A549 (cell line): ENCODE data around the gene ADCY4. TPM values are rescaled to one million over a fixed set of nuclear protein-coding genes. Genes with fewer than 3 reads are reported as not detected.

Experiments used
- ATAC-seq, 2 experiments: fragments of 200-7000 bp in 1 of 2; fragments of >200 bp in 1 of 2; cut with Nextera tagmentation in 1 of 2; cut with Tn5 transposase in 1 of 2; 3 replicates each; pipeline versions ENCODE4 v1.8.0 to v1.9.1; 2018 to 2020; ENCODE audit warnings: mild to moderate bottlenecking in 1 of 2, moderate library complexity in 1 of 2
- CTCF ChIA-PET: fragments of 300-600 bp; sonication (Branson Sonifier 250); formaldehyde crosslinking; extraction: SDS; loops from one replicate; lab custom pipeline; 2021; ENCODE audit warnings: antibody characterized with exemption, inconsistent platforms; lab: Yijun Ruan, JAX
- POLR2A ChIA-PET: fragments of 350-600 bp; formaldehyde crosslinking; extraction: SDS; loops from one replicate; lab custom pipeline; 2021; ENCODE audit warnings: antibody characterized with exemption, inconsistent platforms; lab: Yijun Ruan, JAX
- DNase-seq, 2 experiments: peaks; one replicate each; pipeline versions ENCODE4 v3.0.0 to v3.0.0-alpha.2; 2011 to 2016; ENCODE audit warnings: low read depth in 1 of 2, low spot score in 1 of 2
- FAIRE-seq: peaks from 2 replicates; lab custom pipeline; 2011; peaks lifted over from hg19 to GRCh38; lab: Jason Lieb, UNC
- H3K27ac ChIP-seq, 2 experiments: fragments of >200 bp; sonication (Bioruptor Twin); formaldehyde crosslinking; 3 replicates each; pipeline ENCODE4 v1.5.1; 2016 to 2017
- H3K4me1 ChIP-seq: fragments of >200 bp; sonication (Bioruptor Twin); formaldehyde crosslinking; 3 replicates; pipeline ENCODE4 v1.6.1; 2016
- H3K4me2 ChIP-seq: fragments of >200 bp; sonication (Bioruptor Twin); formaldehyde crosslinking; 3 replicates; pipeline ENCODE4 v1.6.1; 2016
- H3K4me3 ChIP-seq: fragments of >200 bp; sonication (Bioruptor Twin); formaldehyde crosslinking; 3 replicates; pipeline ENCODE4 v1.5.1; 2016
- H3K9me3 ChIP-seq: fragments of >200 bp; sonication (Bioruptor Twin); formaldehyde crosslinking; 3 replicates; pipeline ENCODE4 v1.6.1; 2016
- ATOH8 ChIP-seq: fragments of 250-450 bp; sonication (Bioruptor Pico); IDR thresholded peaks from 2 replicates; pipeline ENCODE4 v1.5.0; 2020; ENCODE audit warnings: low read depth, mild to moderate bottlenecking, moderate library complexity
- BCL3 ChIP-seq: fragments of >200 bp; sonication (Bioruptor Twin); formaldehyde crosslinking; IDR thresholded peaks from 3 replicates; pipeline ENCODE4 v1.6.1; 2016
- BHLHE40 ChIP-seq: IDR thresholded peaks from 2 replicates; pipeline ENCODE4 v1.6.1; 2012; ENCODE audit warnings: low read depth, low read length, inconsistent platforms
- CBX8 ChIP-seq: fragments of 200-600 bp; sonication (generic); IDR thresholded peaks from 2 replicates; pipeline ENCODE4 v1.6.1; 2016
- CHD2 ChIP-seq: fragments of 150-350 bp; IDR thresholded peaks from 2 replicates; pipeline ENCODE4 v1.6.1; 2014; ENCODE audit warnings: low read length; ENCODE audit not compliant: partially characterized antibody
- CHD4 ChIP-seq: fragments of 200-600 bp; sonication (generic); IDR thresholded peaks from 2 replicates; pipeline ENCODE4 v1.6.1; 2016; ENCODE audit warnings: antibody characterized with exemption, mild to moderate bottlenecking, borderline replicate concordance
- EHMT2 ChIP-seq: fragments of 200-600 bp; sonication (generic); IDR thresholded peaks from 2 replicates; pipeline ENCODE4 v1.6.1; 2016; ENCODE audit warnings: antibody characterized with exemption, low read depth, mild to moderate bottlenecking, moderate library complexity
- FOSB ChIP-seq: fragments of 250-450 bp; sonication (Bioruptor Pico); IDR thresholded peaks from 2 replicates; pipeline ENCODE4 v1.5.0; 2020; ENCODE audit warnings: mild to moderate bottlenecking, moderate library complexity
- FOXS1 ChIP-seq: fragments of 250-450 bp; sonication (Bioruptor Pico); IDR thresholded peaks from 2 replicates; pipeline ENCODE4 v1.5.0; 2020; ENCODE audit warnings: mild to moderate bottlenecking, moderate library complexity
- GATA3 ChIP-seq: IDR thresholded peaks from 2 replicates; pipeline ENCODE4 v1.6.1; 2012; ENCODE audit warnings: borderline replicate concordance
- HOXA7 ChIP-seq: fragments of 250-450 bp; sonication (Bioruptor Pico); IDR thresholded peaks from 2 replicates; pipeline ENCODE4 v1.5.0; 2020; ENCODE audit warnings: mild to moderate bottlenecking, moderate library complexity
- HOXB5 ChIP-seq: fragments of 250-450 bp; sonication (Bioruptor Pico); IDR thresholded peaks from 2 replicates; pipeline ENCODE4 v1.5.0; 2020; ENCODE audit warnings: mild to moderate bottlenecking, moderate library complexity
- MAFK ChIP-seq: fragments of 450-650 bp; IDR thresholded peaks from 2 replicates; pipeline ENCODE4 v1.6.1; 2014; ENCODE audit not compliant: partially characterized antibody
- MYC ChIP-seq: IDR thresholded peaks from 2 replicates; pipeline ENCODE4 v1.6.1; 2012; ENCODE audit warnings: mild to moderate bottlenecking, inconsistent platforms, low read length, improper control_type of control experiment, borderline replicate concordance
- PBX3 ChIP-seq: IDR thresholded peaks from 2 replicates; pipeline ENCODE4 v1.6.1; 2012
- RCOR1 ChIP-seq: fragments of 150-350 bp; IDR thresholded peaks from 2 replicates; pipeline ENCODE4 v1.6.1; 2014; ENCODE audit warnings: antibody characterized with exemption, low read length, low read depth
- REST ChIP-seq: fragments of 200-600 bp; sonication (generic); IDR thresholded peaks from 2 replicates; pipeline ENCODE4 v1.6.1; 2016; ENCODE audit warnings: antibody characterized with exemption, mild to moderate bottlenecking, moderate library complexity
- TFCP2L1 ChIP-seq: fragments of 250-450 bp; sonication (Bioruptor Pico); IDR thresholded peaks from 2 replicates; pipeline ENCODE4 v1.5.0; 2021; ENCODE audit warnings: mild to moderate bottlenecking
- TP53 ChIP-seq: fragments of 250-450 bp; sonication (Bioruptor Pico); IDR thresholded peaks from 2 replicates; pipeline ENCODE4 v1.5.0; 2021; ENCODE audit warnings: mild to moderate bottlenecking, moderate library complexity
- USF2 ChIP-seq: fragments of 450-650 bp; IDR thresholded peaks from 2 replicates; pipeline ENCODE4 v1.6.1; 2014; ENCODE audit warnings: antibody characterized with exemption
- ZC3H11A ChIP-seq: fragments of 450-650 bp; IDR thresholded peaks from 2 replicates; pipeline ENCODE4 v1.6.1; 2014; ENCODE audit warnings: antibody characterized with exemption, mild to moderate bottlenecking
- WGBS: methylation state at CpG from one replicate; pipeline ENCODE4 v1.1.6; 2017; ENCODE audit errors: missing lambda C conversion rate; 5-methylcytosine and 5-hydroxymethylcytosine counted together
- polyA plus RNA-seq, 4 experiments: library from polyadenylated mRNA; depleted of rRNA in 3 of 4; stranded (reverse); fragments of >200 nt; fragmentation: RNase III in 1 of 4; extraction: RNeasy Plus Mini Kit Qiagen cat#74134 plus additional on column Dnase treatment in 1 of 4; gene quantifications; 2 replicates in 3 of 4; 3 replicates in 1 of 4; pipeline ENCODE4 v1.2.3, GENCODE V29; 2011 to 2017

The ADCY4 gene
- polyA plus RNA-seq, 2 of the 4 experiments (the other 2 are of a cell fraction): not detected

- TF ChIP-seq PBX3 (no peak), GATA3 (no peak), CHD2 (no peak), EHMT2 (no peak)
These were observed 2.4 kb upstream of the ADCY4 start (continued) for GRCh38 chr14:24337144-24337823.

- ChIA-PET POLR2A (interaction anchor here (1.5 kb wide), 1 partner anchor 94 kb away, joined by 6 read pairs; the partner anchor contains the start of genes CBLN3 and KHNYN), CTCF (interaction anchor here (1.0 to 46.6 kb wide), 8 partner anchors 9 to 105 kb away, joined by 3 to 1142 read pairs (median 23); partner anchors contain the start of genes CBLN3, CIDEB, KHNYN and SDR39U1)
- 82% methylated on average over 12 of the region's 12 CpGs for WGBS
- Histone ChIP-seq H3K4me2 (no peak overlapping the region), H3K4me1 (peaks cover 3% of the 10 kb centered on the region; the same call in 1 of the 3 replicates), H3K27ac (no peak overlapping the region), H3K4me3 (no peak overlapping the region), H3K9me3 (no peaks in the 10 kb centered on the region)
- no peak for TF ChIP-seq ZC3H11A
- no peak for TF ChIP-seq MAFK
- no peak for TF ChIP-seq HOXB5 (CRISPR knock-in tag)
- no peak for TF ChIP-seq CBX8
- no peak for TF ChIP-seq BHLHE40
- no peak for TF ChIP-seq USF2
- TF ChIP-seq TP53: no peak
- TF ChIP-seq EHMT2: no peak
- no peak for TF ChIP-seq TFCP2L1 (CRISPR knock-in tag)
- TF ChIP-seq FOSB (CRISPR knock-in tag): no peak
- no peak for TF ChIP-seq CHD4
- TF ChIP-seq FOXS1: no peak
- no peak for TF ChIP-seq ATOH8
- TF ChIP-seq RCOR1: no peak
- no peak for TF ChIP-seq HOXA7 (CRISPR knock-in tag)
- TF ChIP-seq BCL3: no peak
- no peak for TF ChIP-seq MYC
- no peak for TF ChIP-seq REST
- DNase-seq (no peak), FAIRE-seq (no peak), ATAC-seq (no peak)
These were observed 745 bp upstream of the ADCY4 start for GRCh38 chr14:24335461-24336171.
